AG04450 (cell line): ENCODE results near the gene TBCC. TPM values are rescaled to one million over a fixed set of nuclear protein-coding genes. Genes with fewer than 3 reads are reported as not detected.

Source experiments
- CTCF ChIA-PET: fragments of 300-600, 350-600 bp; formaldehyde crosslinking; extraction: SDS; loops from one replicate; lab custom pipeline; 2022; ENCODE audit warnings: antibody characterized with exemption, inconsistent platforms; lab: Charles Lee
- POLR2A ChIA-PET: fragments of 350-600 bp; formaldehyde crosslinking; extraction: SDS; loops from one replicate; lab custom pipeline; 2021; ENCODE audit warnings: antibody characterized with exemption, inconsistent platforms; lab: Yijun Ruan, JAX
- DNase-seq: peaks from one replicate; pipeline ENCODE4 v3.0.0-alpha.2; 2011; ENCODE audit warnings: low read depth, low spot score
- H3K27ac ChIP-seq: one replicate; pipeline ENCODE4 v1.5.1; 2012; ENCODE audit warnings: low read depth, low read length, control low read depth
- H3K27me3 ChIP-seq: one replicate; pipeline ENCODE4 v1.6.0; 2012; ENCODE audit warnings: low read length; ENCODE audit not compliant: control insufficient read depth, insufficient read depth
- H3K4me3 ChIP-seq: 2 replicates; pipeline ENCODE4 v1.5.1; 2011; ENCODE audit warnings: mild to moderate bottlenecking, low read depth, low read length, control low read depth
- H3K9me3 ChIP-seq: 2 replicates; pipeline ENCODE4 v1.5.1; 2012; ENCODE audit warnings: low read length; ENCODE audit not compliant: control insufficient read depth, insufficient read depth
- polyA minus RNA-seq: library from RNA; depleted of rRNA, polyadenylated mRNA; stranded (reverse); fragments of >200 nt; gene quantifications from 2 replicates; pipeline ENCODE4 v1.2.3, GENCODE V29; 2011; rRNA and poly(A)+ RNA removed
- polyA plus RNA-seq: library from polyadenylated mRNA; depleted of rRNA; stranded (reverse); fragments of >200 nt; gene quantifications from 2 replicates; pipeline ENCODE4 v1.2.3, GENCODE V29; 2011; rRNA removed
- TF ChIP-seq, protein P1 (sequence below): IDR thresholded peaks from 2 replicates; pipeline ENCODE4 v1.5.1; 2011; ENCODE audit warnings: low read depth, low read length, control low read depth, inconsistent platforms

The TBCC gene, protein sequence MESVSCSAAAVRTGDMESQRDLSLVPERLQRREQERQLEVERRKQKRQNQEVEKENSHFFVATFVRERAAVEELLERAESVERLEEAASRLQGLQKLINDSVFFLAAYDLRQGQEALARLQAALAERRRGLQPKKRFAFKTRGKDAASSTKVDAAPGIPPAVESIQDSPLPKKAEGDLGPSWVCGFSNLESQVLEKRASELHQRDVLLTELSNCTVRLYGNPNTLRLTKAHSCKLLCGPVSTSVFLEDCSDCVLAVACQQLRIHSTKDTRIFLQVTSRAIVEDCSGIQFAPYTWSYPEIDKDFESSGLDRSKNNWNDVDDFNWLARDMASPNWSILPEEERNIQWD
- polyA plus RNA-seq: 19.6 and 21.7 TPM in 2 replicates
- 15.6 and 17.7 TPM in 2 replicates for polyA minus RNA-seq

GRCh38 chr6:42745640-42746462, at the start of gene TBCC:
TSS of gene TBCC (minus strand) at chr6:42746103. CDS start at chr6:42746073, 30 bp downstream.
- DNase-seq: peak; percentile 98
- no peaks in the 10 kb centered on the region for H3K27me3 ChIP-seq
- TF ChIP-seq, protein P1, sequence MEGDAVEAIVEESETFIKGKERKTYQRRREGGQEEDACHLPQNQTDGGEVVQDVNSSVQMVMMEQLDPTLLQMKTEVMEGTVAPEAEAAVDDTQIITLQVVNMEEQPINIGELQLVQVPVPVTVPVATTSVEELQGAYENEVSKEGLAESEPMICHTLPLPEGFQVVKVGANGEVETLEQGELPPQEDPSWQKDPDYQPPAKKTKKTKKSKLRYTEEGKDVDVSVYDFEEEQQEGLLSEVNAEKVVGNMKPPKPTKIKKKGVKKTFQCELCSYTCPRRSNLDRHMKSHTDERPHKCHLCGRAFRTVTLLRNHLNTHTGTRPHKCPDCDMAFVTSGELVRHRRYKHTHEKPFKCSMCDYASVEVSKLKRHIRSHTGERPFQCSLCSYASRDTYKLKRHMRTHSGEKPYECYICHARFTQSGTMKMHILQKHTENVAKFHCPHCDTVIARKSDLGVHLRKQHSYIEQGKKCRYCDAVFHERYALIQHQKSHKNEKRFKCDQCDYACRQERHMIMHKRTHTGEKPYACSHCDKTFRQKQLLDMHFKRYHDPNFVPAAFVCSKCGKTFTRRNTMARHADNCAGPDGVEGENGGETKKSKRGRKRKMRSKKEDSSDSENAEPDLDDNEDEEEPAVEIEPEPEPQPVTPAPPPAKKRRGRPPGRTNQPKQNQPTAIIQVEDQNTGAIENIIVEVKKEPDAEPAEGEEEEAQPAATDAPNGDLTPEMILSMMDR: no peak
- peak within 1 kb of the TSS; percentile 97 for H3K27ac ChIP-seq
- H3K4me3 ChIP-seq: peak within 1 kb of the TSS; percentile 99
- CTCF ChIA-PET: interaction anchor here (0.6 to 1.1 kb wide), 4 partner anchors 20 to 153 kb away, joined by 3 to 9 read pairs (median 4); no protein-coding TSS in a partner anchor
- H3K9me3 ChIP-seq: no peaks in the 10 kb centered on the region; the same call in 1 of the 2 replicates
- POLR2A ChIA-PET: interaction anchor here (0.5 to 5.0 kb wide), 26 partner anchors 9 to 964 kb away, joined by 3 to 135 read pairs (median 4); partner anchors contain the start of genes BICRAL, PPP2R5D and RPL7L1

GRCh38 chr6:42795651-42796050, 49.7 kb upstream of the TBCC start:
- Histone ChIP-seq H3K27me3 (no peaks in the 10 kb centered on the region), H3K9me3 (no peaks in the 10 kb centered on the region), H3K4me3 (no peak overlapping the region), H3K27ac (no peak overlapping the region)
- TF ChIP-seq, protein P1: no peak
- DNase-seq: no peak
- POLR2A ChIA-PET: no interaction called here
- CTCF ChIA-PET: no interaction called here

- ChIA-PET POLR2A (interaction anchor here (0.6 to 1.1 kb wide), 2 partner anchors 9 to 36 kb away, joined by 4 to 10 read pairs; no protein-coding TSS in a partner anchor), CTCF (no interaction called here)
- DNase-seq: no peak
Measured at GRCh38 chr6:42791706-42792320, 45.9 kb upstream of the TBCC start.

GRCh38 chr6:42790549-42791181, 44.8 kb upstream of the TBCC start:
- H3K9me3 ChIP-seq: no peaks in the 10 kb centered on the region
- TF ChIP-seq, protein P1: no peak
- H3K27me3 ChIP-seq: no peaks in the 10 kb centered on the region
- peak overlapping the region; percentile 1 for H3K27ac ChIP-seq
- DNase-seq: no peak
- POLR2A ChIA-PET: interaction anchor here (0.5 to 1.6 kb wide), 6 partner anchors 9 to 65 kb away, joined by 3 to 11 read pairs (median 5); partner anchors contain the start of genes BICRAL and TBCC
- CTCF ChIA-PET: interaction anchor here (0.7 kb wide), 1 partner anchor 108 kb away, joined by 4 read pairs; no protein-coding TSS in a partner anchor
- no peak overlapping the region for H3K4me3 ChIP-seq

More at GRCh38 chr6:42791706-42792320, 45.9 kb upstream of the TBCC start:
- Histone ChIP-seq H3K27me3 (no peaks in the 10 kb centered on the region), H3K4me3 (no peak overlapping the region), H3K27ac (no peak overlapping the region), H3K9me3 (no peaks in the 10 kb centered on the region)
- TF ChIP-seq, protein P1: no peak
